ENCODE results near the gene NRAS. TPM values are rescaled to one million over a fixed set of nuclear protein-coding genes. Genes with fewer than 3 reads are reported as not detected.

NRAS gene
- total RNA-seq, 1 experiment from 2014 or later, result 140 TPM

- DNase-seq (ENCODE audit: low read depth), result no peak
Measured at GRCh38 chr1:114677691-114678090, 38.9 kb downstream of the NRAS start.

- DNase-seq (ENCODE audit: low read depth), result no peak
Measured at GRCh38 chr1:114676115-114676514, 40.5 kb downstream of the NRAS start.

DNA sequence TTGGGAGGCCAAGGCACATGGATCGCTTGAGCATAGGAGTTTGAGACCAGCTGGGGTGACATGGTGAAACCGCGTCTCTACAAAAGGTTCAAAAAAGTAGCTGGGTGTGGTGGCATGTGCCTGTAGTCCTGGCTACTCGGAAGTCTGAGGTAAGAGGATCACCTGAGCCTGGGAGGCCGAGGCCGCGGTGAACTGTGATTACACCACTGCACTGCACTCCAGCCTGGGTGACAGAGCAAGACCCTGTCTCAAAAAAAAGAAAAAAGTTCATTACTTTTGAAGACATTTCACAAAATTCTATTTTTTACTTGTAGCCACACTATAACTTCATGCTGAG lies 44.7 kb downstream of the NRAS start:
- DNase-seq (ENCODE audit: low read depth), result no peak

DNA sequence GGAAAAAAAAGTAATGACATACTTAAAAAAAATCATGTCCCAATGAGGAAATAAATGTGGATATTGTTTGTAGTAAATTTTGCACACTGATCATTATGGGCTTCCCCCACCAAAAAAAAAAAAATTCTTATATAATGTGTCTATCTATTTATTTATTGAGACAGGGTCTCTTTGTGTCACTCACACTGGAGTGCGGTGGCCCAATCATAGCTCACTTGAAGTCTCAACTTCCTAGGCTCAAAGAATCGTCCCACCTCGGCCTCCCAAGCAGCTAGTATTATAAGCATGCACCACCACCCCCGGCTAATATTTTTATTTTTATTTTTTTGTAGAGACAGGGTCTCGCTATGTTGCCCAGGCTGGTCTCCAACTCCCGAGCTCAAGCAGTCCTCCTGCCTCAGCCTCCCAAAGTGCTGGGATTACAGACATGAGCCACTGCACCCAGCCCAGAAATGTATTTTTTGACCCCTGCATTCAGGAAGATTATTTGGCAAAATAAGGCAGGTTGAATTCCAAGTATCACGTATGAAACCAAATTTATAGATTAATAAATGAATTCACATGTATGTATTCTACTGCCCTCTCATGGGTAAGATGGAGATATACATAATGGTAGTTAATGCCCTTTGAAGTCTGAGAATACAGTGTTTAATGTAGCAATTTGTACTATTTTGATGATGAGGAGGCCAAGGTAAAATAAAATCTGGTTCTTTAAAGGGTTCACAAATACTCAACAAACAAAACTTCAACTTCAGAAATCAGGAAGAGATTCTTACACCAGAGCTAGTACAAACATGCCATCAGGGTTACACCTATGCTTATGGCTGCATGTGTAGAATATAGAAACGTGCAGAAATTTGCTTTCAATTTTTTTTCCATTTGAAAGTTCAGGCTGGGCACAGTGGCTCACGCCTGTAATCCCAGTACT lies 45.3 kb downstream of the NRAS start:
- DNase-seq (ENCODE audit: low read depth), result no peak

DNA sequence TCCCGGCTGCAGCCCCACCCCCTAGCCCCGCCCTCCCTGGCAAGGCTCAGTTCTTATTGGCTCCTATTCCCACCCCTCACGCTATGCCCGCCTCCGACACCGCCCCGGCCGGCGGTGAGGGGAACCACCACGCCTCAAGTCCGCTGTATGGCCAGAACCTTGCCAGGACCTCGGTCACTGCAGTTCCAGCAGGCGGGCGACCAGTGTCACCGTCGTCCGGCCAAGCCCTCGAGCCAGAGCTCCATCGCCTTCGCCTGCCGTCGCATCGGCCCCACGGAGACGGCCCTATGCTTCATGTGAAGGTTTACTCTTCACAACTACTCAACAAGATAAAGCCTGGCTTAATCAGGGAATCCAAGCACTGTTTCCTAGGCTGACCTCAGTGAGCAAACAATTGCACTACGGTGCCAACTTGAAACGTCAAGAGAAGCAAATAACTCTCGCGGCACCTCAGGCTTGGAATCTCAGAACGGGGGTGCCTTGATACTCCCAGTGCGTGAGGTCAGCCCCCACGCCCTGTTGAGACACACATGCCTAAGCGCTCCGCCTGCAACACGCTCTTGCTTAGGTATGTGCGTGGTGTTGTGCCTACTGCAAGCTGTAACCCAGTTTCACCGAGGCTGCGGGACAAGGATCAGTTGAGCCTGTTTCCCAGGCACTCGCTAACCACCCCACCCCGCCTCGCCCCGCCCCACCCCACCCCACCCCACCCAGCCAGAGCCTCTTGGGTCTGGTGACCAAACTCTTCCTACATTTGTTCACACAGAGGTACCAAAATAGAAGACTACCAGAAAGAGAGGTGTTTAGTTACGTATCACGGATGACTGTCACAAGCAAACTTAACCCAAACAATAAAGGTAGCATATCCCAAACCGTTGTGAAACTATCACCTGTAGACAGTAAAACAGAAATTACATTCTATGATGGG lies 46.2 kb downstream of the NRAS start:
- DNase-seq (ENCODE audit: low read depth), result peak; percentile 86

DNA sequence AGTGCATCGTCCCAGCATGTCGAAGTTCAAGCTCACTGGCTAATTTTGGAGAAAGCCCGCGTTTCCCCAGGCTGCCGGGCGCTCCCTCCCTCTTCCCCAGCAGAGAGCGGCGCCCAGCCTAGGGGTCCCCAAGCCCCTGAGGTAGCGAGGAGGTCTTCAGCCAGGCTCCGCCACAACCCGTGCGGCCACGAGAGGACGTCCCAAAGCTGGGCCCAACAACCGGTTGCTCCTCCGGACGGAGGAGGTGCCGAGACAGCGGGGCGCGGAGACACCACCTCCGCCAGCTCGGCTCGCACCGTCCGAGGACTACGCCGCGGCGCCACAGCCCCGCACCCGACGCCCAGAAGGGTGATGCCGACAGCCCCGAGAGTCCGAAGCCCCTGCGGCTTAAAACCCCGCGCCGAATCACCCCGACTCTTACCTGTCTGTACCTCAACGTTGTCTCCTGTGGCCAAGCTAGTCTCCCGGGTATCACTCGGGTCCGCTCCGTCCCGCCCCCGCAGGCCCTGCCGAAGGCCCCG lies 46.9 kb downstream of the NRAS start, which contains the start of gene DENND2C:
Gene DENND2C, minus strand, starts transcription at position 488 of the 521 bp plus-strand sequence. CDS start 44,065 bp downstream, outside the sequence.
- DNase-seq (ENCODE audit: low read depth), result no peak

DNA sequence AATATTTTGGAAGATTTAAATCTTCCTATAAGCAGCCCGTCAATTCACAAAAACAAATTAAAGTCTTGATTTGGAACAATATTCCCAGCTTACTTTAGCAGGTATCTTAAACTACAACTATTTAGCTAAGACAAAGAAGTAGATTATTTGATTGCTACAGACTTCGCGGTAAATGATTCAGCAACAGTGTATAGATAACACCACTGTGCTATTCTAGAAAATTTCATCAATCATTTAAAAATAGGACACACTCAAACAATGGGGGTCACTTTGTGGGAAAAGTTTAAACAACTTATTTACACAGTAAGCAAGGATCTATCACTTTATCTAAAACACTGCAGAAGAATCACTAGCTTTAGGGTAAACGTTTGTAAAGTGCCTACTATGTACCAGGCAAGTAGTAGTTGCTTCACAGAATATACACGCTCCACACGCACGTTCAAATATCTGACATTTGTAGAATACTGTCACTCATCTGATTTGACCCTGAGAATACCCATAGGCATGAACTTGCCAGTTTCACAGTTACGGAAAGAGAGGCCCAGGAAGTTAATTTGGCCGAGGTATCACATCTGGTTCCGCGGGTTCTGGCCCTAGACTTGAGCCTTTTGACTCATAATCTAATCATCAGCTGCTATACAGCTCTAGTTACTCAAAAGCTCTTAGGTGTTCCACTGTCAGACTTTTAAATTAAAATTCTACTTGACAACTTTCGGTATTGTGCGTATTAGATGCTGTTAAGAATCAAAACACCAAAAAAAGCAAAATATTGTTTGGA lies 47.6 kb downstream of the NRAS start:
- DNase-seq (ENCODE audit: low read depth), result peak; percentile 31

DNA sequence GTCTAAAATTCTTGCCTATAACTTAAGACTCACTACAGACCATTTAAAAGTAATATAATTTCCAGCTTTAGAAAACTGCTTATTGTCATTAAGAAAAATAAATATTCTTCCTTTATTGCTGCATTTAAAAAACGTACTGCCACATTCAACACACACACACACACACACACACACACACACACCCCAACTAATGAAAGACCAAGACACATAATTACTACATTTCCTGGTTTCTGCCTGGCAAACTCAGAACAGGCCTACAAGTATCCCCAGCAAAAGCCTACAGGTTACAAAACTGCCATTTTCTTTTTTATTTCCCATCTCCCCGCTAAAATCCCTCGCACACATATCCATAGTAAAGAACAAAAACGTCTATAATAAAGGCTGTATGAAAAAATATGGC lies 48.2 kb downstream of the NRAS start:
- DNase-seq (ENCODE audit: low read depth), result no peak

- DNase-seq (ENCODE audit: low read depth), result no peak
Measured at GRCh38 chr1:114666954-114667353, 49.6 kb downstream of the NRAS start.

GRCh38 chr1:114660238-114660637 lies 56.3 kb downstream of the NRAS start:
- no peak for DNase-seq (ENCODE audit: low read depth)

Other genes with a start within 250 kb of the NRAS start
- gene TRIM33, start 205.6 kb downstream of the NRAS start, total RNA-seq (2014; rRNA removed; shearing (Covaris generic)), result 16.1 and 22.3 TPM in 2 replicates
- gene BCAS2, start 135.2 kb downstream of the NRAS start, total RNA-seq (2014; rRNA removed; shearing (Covaris generic)), result 81.0 and 82.3 TPM in 2 replicates
- gene DENND2C, start 46.7 kb downstream of the NRAS start, total RNA-seq (2014; rRNA removed; shearing (Covaris generic)), result 0.29 and 0.36 TPM in 2 replicates
- gene AMPD1, start 21.2 kb downstream of the NRAS start, total RNA-seq (2014; rRNA removed; shearing (Covaris generic)), result not detected in 2 replicates
- gene CSDE1, start 41.2 kb upstream of the NRAS start, total RNA-seq (2014; rRNA removed; shearing (Covaris generic)), result 339 and 465 TPM in 2 replicates
- 61.9 and 80.6 TPM in 2 replicates for gene SIKE1, start 63.9 kb upstream of the NRAS start, total RNA-seq (2014; rRNA removed; shearing (Covaris generic))
- gene SYCP1, start 138.1 kb upstream of the NRAS start, total RNA-seq (2014; rRNA removed; shearing (Covaris generic)), result not detected in 2 replicates

All from RPMI7951 (cell line).